Nephron progenitor cell (in vitro differentiated cells): ENCODE results near the gene RPLP2.
A peak's percentile ranks its signal among the peaks of the same experiment; 100 is the strongest.

ENCODE experiments used
- DNase-seq: peaks from one replicate; pipeline ENCODE4 v3.0.0; 2021
- H3K27ac Mint-ChIP-seq: 2 replicates; pipeline ENCODE4 v1.8.0; 2021; ENCODE audit warnings: mild to moderate bottlenecking, moderate library complexity, mixed read lengths
- H3K27me3 Mint-ChIP-seq: 2 replicates; pipeline ENCODE4 v1.8.0; 2021; ENCODE audit warnings: mild to moderate bottlenecking, low read depth, mixed read lengths; ENCODE audit not compliant: poor library complexity
- H3K36me3 Mint-ChIP-seq: 2 replicates; pipeline ENCODE4 v1.8.0; 2021; ENCODE audit warnings: low read depth, mixed read lengths
- H3K4me1 Mint-ChIP-seq: 2 replicates; pipeline ENCODE4 v1.8.0; 2021; ENCODE audit warnings: mixed read lengths
- H3K4me3 Mint-ChIP-seq: 2 replicates; pipeline ENCODE4 v1.8.0; 2021; ENCODE audit warnings: mild to moderate bottlenecking, moderate library complexity, mixed read lengths
- H3K9me3 Mint-ChIP-seq: 2 replicates; pipeline ENCODE4 v1.8.0; 2021; ENCODE audit warnings: mild to moderate bottlenecking, moderate library complexity, mixed read lengths
- CTCF ChIP-seq: fragments of 200-600 bp; sonication (generic); IDR thresholded peaks from 2 replicates; pipeline ENCODE4 v1.5.0; 2021; ENCODE audit warnings: antibody characterized with exemption

Gene RPLP2

GRCh38 chr11:792873-793272 is 16.9 kb upstream of the RPLP2 start:
- Mint-ChIP-seq H3K27ac (no peak overlapping the region), H3K27me3 (peaks cover 3% of the 10 kb centered on the region), H3K4me3 (no peak overlapping the region), H3K4me1 (peaks cover 20% of the 10 kb centered on the region), H3K9me3 (no peaks in the 10 kb centered on the region), H3K36me3 (no peaks in the 10 kb centered on the region)
- TF ChIP-seq CTCF: no peak
- no peak for DNase-seq

GRCh38 chr11:793556-793955 is 16.2 kb upstream of the RPLP2 start:
- Mint-ChIP-seq H3K27ac (no peak overlapping the region), H3K27me3 (peaks cover 3% of the 10 kb centered on the region), H3K36me3 (no peaks in the 10 kb centered on the region), H3K4me1 (peaks cover 20% of the 10 kb centered on the region), H3K9me3 (no peaks in the 10 kb centered on the region), H3K4me3 (no peak overlapping the region)
- no peak for DNase-seq
- no peak for TF ChIP-seq CTCF

- no peak for TF ChIP-seq CTCF
- H3K27ac Mint-ChIP-seq: no peak overlapping the region
- H3K4me1 Mint-ChIP-seq: peaks cover 20% of the 10 kb centered on the region
- H3K4me3 Mint-ChIP-seq: no peak overlapping the region
- H3K36me3 Mint-ChIP-seq: no peaks in the 10 kb centered on the region
- no peak for DNase-seq
- no peaks in the 10 kb centered on the region for H3K27me3 Mint-ChIP-seq
- H3K9me3 Mint-ChIP-seq: no peaks in the 10 kb centered on the region
These were observed 15.6 kb upstream of the RPLP2 start for GRCh38 chr11:794013-794765.

GRCh38 chr11:794766-795633 is 14.8 kb upstream of the RPLP2 start:
- peaks cover 20% of the 10 kb centered on the region for H3K4me1 Mint-ChIP-seq
- TF ChIP-seq CTCF: no peak
- no peaks in the 10 kb centered on the region for H3K36me3 Mint-ChIP-seq
- H3K4me3 Mint-ChIP-seq: no peak overlapping the region
- no peaks in the 10 kb centered on the region for H3K9me3 Mint-ChIP-seq
- H3K27me3 Mint-ChIP-seq: no peaks in the 10 kb centered on the region
- H3K27ac Mint-ChIP-seq: no peak overlapping the region
- no peak for DNase-seq

GRCh38 chr11:795634-796564 is 13.9 kb upstream of the RPLP2 start:
- DNase-seq: peak; percentile 47
- H3K27me3 Mint-ChIP-seq: no peaks in the 10 kb centered on the region
- peak overlapping the region; percentile 86 for H3K4me3 Mint-ChIP-seq
- TF ChIP-seq CTCF: no peak
- peaks cover 16% of the 10 kb centered on the region for H3K4me1 Mint-ChIP-seq
- no peaks in the 10 kb centered on the region for H3K9me3 Mint-ChIP-seq
- H3K36me3 Mint-ChIP-seq: no peaks in the 10 kb centered on the region
- H3K27ac Mint-ChIP-seq: no peak overlapping the region
